Osteoblast (primary cell): ENCODE measurements around the gene HOXC9. TPM values are rescaled to one million over a fixed set of nuclear protein-coding genes. Genes with fewer than 3 reads are reported as not detected.

Experiments
- DNase-seq: peaks from one replicate; pipeline ENCODE4 v3.0.0; 2011; ENCODE audit warnings: low spot score, mixed read lengths; ENCODE audit not compliant: insufficient read length; ENCODE audit errors: missing footprints
- H2AFZ ChIP-seq: 2 replicates; pipeline ENCODE4 v1.6.0; 2011; ENCODE audit warnings: mild to moderate bottlenecking, low read length
- H3K27ac ChIP-seq: 2 replicates; pipeline ENCODE4 v1.5.1; 2011; ENCODE audit warnings: mild to moderate bottlenecking, low read depth, low read length, moderate library complexity
- H3K27me3 ChIP-seq: 2 replicates; pipeline ENCODE4 v1.6.0; 2012; ENCODE audit warnings: mild to moderate bottlenecking, control low read depth, inconsistent platforms, low read length, moderate library complexity; ENCODE audit not compliant: insufficient read depth
- H3K36me3 ChIP-seq: 2 replicates; pipeline ENCODE4 v1.5.1; 2011; ENCODE audit warnings: mild to moderate bottlenecking, low read length, control low read depth, moderate library complexity; ENCODE audit not compliant: insufficient read depth
- H3K4me1 ChIP-seq: 2 replicates; pipeline ENCODE4 v1.5.1; 2011; ENCODE audit warnings: mild to moderate bottlenecking, low read length, control low read depth, moderate library complexity; ENCODE audit not compliant: insufficient read depth
- H3K4me2 ChIP-seq: 2 replicates; pipeline ENCODE4 v1.6.0; 2011; ENCODE audit warnings: mild to moderate bottlenecking, low read length; ENCODE audit not compliant: insufficient read depth
- H3K4me3 ChIP-seq: fragments of 200-600 bp; sonication (generic); 3 replicates; pipeline ENCODE4 v1.5.1; 2012; ENCODE audit warnings: mild to moderate bottlenecking, low read length, inconsistent platforms; ENCODE audit not compliant: insufficient read depth
- H3K79me2 ChIP-seq: 2 replicates; pipeline ENCODE4 v1.6.0; 2012; ENCODE audit warnings: mild to moderate bottlenecking, low read length, control low read depth, inconsistent platforms; ENCODE audit not compliant: insufficient read depth
- H3K9me3 ChIP-seq: 2 replicates; pipeline ENCODE4 v1.5.1; 2011; ENCODE audit warnings: low read depth, low read length, control low read depth
- H4K20me1 ChIP-seq: 2 replicates; pipeline ENCODE4 v1.6.0; 2012; ENCODE audit warnings: mild to moderate bottlenecking, low read length, control low read depth; ENCODE audit not compliant: insufficient read depth
- total RNA-seq: library from RNA; depleted of rRNA; stranded (reverse); fragments of >200 nt; gene quantifications from 2 replicates; pipeline ENCODE4 v1.2.3, GENCODE V29; 2012
- TF ChIP-seq, protein P1 (sequence below): IDR thresholded peaks from 2 replicates; pipeline ENCODE4 v1.5.1; 2011; ENCODE audit warnings: mild to moderate bottlenecking, low read depth, low read length, moderate library complexity; ENCODE audit errors: extremely low read depth

Gene HOXC9
- total RNA-seq, 1 donor = 11.6 TPM

DNA sequence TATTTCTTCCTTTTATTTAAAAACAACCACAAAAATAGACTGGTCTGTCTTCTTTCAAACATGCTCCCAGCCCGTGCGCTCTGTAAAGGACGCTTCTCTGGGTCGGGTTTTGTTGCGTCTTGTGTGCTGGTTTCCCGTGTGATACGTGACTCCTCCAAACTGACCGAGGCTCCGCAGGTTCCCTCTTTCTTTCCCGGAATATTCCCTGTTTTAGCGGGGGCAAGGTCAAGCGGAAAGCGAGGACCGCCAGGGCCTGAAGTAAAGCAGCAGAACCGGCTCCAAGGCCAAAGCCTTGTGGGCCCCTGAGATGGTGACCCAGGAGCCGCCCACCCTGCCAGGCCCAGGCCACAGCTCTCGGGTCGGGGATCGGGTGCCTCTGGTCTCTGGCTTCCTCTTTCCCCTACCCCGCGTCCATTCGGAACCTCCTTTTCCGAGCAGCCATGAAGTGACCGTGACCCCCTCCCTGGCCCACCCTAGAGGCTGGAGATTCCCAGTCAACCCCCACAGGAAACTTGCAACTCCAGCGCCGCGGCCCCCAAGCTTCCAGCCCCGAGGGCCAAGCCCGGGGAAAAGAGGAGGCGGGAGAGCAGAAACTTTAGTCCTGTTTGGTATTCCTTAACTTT lies 15.9 kb upstream of the HOXC9 start:
- Histone ChIP-seq H3K27me3 (no peaks in the 10 kb centered on the region), H4K20me1 (no peaks in the 10 kb centered on the region), H3K4me1 (peaks cover 29% of the 10 kb centered on the region), H3K36me3 (no peaks in the 10 kb centered on the region), H3K4me3 (peak overlapping the region; percentile 58), H3K79me2 (peaks cover 41% of the 10 kb centered on the region), H3K9me3 (no peaks in the 10 kb centered on the region), H2AFZ (peak overlapping the region; percentile 57), H3K4me2 (peak overlapping the region; percentile 68), H3K27ac (no peak overlapping the region)
- no peak for DNase-seq
- TF ChIP-seq, protein P1, sequence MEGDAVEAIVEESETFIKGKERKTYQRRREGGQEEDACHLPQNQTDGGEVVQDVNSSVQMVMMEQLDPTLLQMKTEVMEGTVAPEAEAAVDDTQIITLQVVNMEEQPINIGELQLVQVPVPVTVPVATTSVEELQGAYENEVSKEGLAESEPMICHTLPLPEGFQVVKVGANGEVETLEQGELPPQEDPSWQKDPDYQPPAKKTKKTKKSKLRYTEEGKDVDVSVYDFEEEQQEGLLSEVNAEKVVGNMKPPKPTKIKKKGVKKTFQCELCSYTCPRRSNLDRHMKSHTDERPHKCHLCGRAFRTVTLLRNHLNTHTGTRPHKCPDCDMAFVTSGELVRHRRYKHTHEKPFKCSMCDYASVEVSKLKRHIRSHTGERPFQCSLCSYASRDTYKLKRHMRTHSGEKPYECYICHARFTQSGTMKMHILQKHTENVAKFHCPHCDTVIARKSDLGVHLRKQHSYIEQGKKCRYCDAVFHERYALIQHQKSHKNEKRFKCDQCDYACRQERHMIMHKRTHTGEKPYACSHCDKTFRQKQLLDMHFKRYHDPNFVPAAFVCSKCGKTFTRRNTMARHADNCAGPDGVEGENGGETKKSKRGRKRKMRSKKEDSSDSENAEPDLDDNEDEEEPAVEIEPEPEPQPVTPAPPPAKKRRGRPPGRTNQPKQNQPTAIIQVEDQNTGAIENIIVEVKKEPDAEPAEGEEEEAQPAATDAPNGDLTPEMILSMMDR = no peak

DNA sequence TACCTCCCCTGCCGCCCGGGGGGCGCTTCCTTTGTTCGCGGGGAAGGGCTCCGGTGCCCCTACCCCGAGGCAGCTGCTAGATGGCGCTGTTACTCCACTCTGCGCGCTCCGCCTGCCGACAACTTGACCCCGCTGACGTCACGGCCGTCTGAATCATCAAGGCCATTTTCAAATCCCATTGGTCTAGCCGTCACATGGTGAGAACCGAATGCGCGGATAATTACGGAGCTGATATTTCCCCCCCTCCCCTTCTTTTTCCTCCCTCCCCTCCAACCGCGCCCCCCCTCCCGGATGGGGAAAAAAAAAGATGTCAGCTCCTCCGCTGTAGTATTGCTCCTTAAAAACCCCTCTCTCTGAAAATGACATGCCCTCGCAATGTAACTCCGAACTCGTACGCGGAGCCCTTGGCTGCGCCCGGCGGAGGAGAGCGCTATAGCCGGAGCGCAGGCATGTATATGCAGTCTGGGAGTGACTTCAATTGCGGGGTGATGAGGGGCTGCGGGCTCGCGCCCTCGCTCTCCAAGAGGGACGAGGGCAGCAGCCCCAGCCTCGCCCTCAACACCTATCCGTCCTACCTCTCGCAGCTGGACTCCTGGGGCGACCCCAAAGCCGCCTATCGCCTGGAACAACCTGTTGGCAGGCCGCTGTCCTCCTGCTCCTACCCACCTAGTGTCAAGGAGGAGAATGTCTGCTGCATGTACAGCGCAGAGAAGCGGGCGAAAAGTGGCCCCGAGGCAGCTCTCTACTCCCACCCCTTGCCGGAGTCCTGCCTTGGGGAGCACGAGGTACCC lies 14.9 kb upstream of the HOXC9 start, which contains the start of gene HOXC10:
Gene HOXC10 (plus strand): TSS at position 246 of the 791 bp plus-strand sequence. CDS start 114 bp downstream, at position 360.
- peaks cover 52% of the 10 kb centered on the region for H3K79me2 ChIP-seq
- no peaks in the 10 kb centered on the region for H3K36me3 ChIP-seq
- H3K27ac ChIP-seq = peak within 1 kb of the TSS; percentile 91
- no peaks in the 10 kb centered on the region for H3K27me3 ChIP-seq
- no peaks in the 10 kb centered on the region for H3K9me3 ChIP-seq
- peak within 1 kb of the TSS; percentile 99 for H3K4me2 ChIP-seq
- H4K20me1 ChIP-seq = no peaks in the 10 kb centered on the region
- peak; percentile 99 for DNase-seq
- peaks cover 39% of the 10 kb centered on the region for H3K4me1 ChIP-seq
- TF ChIP-seq, protein P1 = peak; percentile 64
- peak within 1 kb of the TSS; percentile 93 for H3K4me3 ChIP-seq
- H2AFZ ChIP-seq = peak within 1 kb of the TSS; percentile 93

DNA sequence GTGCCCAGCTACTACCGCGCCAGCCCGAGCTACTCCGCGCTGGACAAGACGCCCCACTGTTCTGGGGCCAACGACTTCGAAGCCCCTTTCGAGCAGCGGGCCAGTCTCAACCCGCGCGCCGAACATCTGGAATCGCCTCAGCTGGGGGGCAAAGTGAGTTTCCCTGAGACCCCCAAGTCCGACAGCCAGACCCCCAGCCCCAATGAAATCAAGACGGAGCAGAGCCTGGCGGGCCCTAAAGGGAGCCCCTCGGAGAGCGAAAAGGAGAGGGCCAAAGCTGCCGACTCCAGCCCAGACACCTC lies 14.3 kb upstream of the HOXC9 start:
- peak overlapping the region; percentile 91 for H3K27ac ChIP-seq
- no peaks in the 10 kb centered on the region for H3K9me3 ChIP-seq
- peak overlapping the region; percentile 93 for H3K4me3 ChIP-seq
- H3K36me3 ChIP-seq = no peaks in the 10 kb centered on the region
- H3K79me2 ChIP-seq = peaks cover 57% of the 10 kb centered on the region
- DNase-seq = no peak
- peak overlapping the region; percentile 99 for H3K4me2 ChIP-seq
- TF ChIP-seq, protein P1 = no peak
- H2AFZ ChIP-seq = peak overlapping the region; percentile 93
- peaks cover 44% of the 10 kb centered on the region for H3K4me1 ChIP-seq
- no peaks in the 10 kb centered on the region for H3K27me3 ChIP-seq
- peaks cover 5% of the 10 kb centered on the region for H4K20me1 ChIP-seq
